Endometrial microvascular endothelial cells (primary cell): Measurements from ENCODE around the gene SLC25A21. TPM values are rescaled to one million over a fixed set of nuclear protein-coding genes. Genes with fewer than 3 reads are reported as not detected.
"Not testable (repeated sequence)": the region's sequence is repeated elsewhere in the genome, so short reads cannot be mapped to it uniquely, and the experiment has no call there.

Experiments
- in situ Hi-C: cut with HindIII; loops from 2 replicates; pipeline ENCODE4 v1.10.0; 2017; ENCODE audit warnings: low sequenced_read_pairs, low pct_unique_long_range_greater_than_20kb; ENCODE audit errors: inconsistent ontology term
- total RNA-seq: library from RNA; depleted of rRNA; stranded (reverse); fragments of >200 nt; gene quantifications from one replicate; pipeline ENCODE4 v1.2.3, GENCODE V29; 2015; ENCODE audit errors: inconsistent ontology term

Gene SLC25A21
- total RNA-seq, 1 donor from 2014 or later = 1.4 TPM

GRCh38 chr14:37187840-37188577 lies 15.6 kb upstream of the SLC25A21 start:
- in situ Hi-C loops = not testable (repeated sequence)

GRCh38 chr14:37187294-37187693 lies 14.9 kb upstream of the SLC25A21 start:
- in situ Hi-C loops = no loop called here

GRCh38 chr14:37186865-37187264 lies 14.5 kb upstream of the SLC25A21 start:
- in situ Hi-C loops = no loop called here

GRCh38 chr14:37185670-37186069 lies 13.3 kb upstream of the SLC25A21 start:
- in situ Hi-C loops = no loop called here

- in situ Hi-C loops = not testable (repeated sequence)
Measured at GRCh38 chr14:37184520-37184919, 12.1 kb upstream of the SLC25A21 start.

GRCh38 chr14:37181441-37181840 lies 9.0 kb upstream of the SLC25A21 start:
- in situ Hi-C loops = no loop called here

- in situ Hi-C loops = not testable (repeated sequence)
Measured at GRCh38 chr14:37180886-37181285, 8.5 kb upstream of the SLC25A21 start.

GRCh38 chr14:37179896-37180502 lies 7.6 kb upstream of the SLC25A21 start:
- in situ Hi-C loops = no loop called here

GRCh38 chr14:37172936-37173614 lies 669 bp upstream of the SLC25A21 start:
- in situ Hi-C loops = no loop called here

GRCh38 chr14:37171678-37172023 lies 755 bp downstream of the SLC25A21 start:
- in situ Hi-C loops = no loop called here

GRCh38 chr14:37170993-37171392 lies 1.4 kb downstream of the SLC25A21 start:
- in situ Hi-C loops = no loop called here

- in situ Hi-C loops = no loop called here
Measured at GRCh38 chr14:37170237-37170636, 2.2 kb downstream of the SLC25A21 start.

- in situ Hi-C loops = no loop called here
Measured at GRCh38 chr14:37168721-37169120, 3.7 kb downstream of the SLC25A21 start.

GRCh38 chr14:37167151-37168047 lies 5.0 kb downstream of the SLC25A21 start:
- in situ Hi-C loops = no loop called here

GRCh38 chr14:37165794-37166193 lies 6.6 kb downstream of the SLC25A21 start:
- in situ Hi-C loops = no loop called here

GRCh38 chr14:37162307-37162706 lies 10.1 kb downstream of the SLC25A21 start:
- in situ Hi-C loops = not testable (repeated sequence)

- in situ Hi-C loops = no loop called here
Measured at GRCh38 chr14:37157987-37158386, 14.4 kb downstream of the SLC25A21 start.

GRCh38 chr14:37153483-37153882 lies 18.9 kb downstream of the SLC25A21 start:
- in situ Hi-C loops = no loop called here

- in situ Hi-C loops = no loop called here
Measured at GRCh38 chr14:37153005-37153404, 19.4 kb downstream of the SLC25A21 start.
